HG03060 (cell line): ENCODE measurements around the gene SON.

Source experiments
- ATAC-seq: cut with Tn5 transposase; IDR thresholded peaks from one replicate; pipeline ENCODE4 v1.9.1; 2021; ENCODE audit warnings: low read depth, moderate number of reproducible peaks; ENCODE audit not compliant: unreplicated experiment

SON gene

DNA sequence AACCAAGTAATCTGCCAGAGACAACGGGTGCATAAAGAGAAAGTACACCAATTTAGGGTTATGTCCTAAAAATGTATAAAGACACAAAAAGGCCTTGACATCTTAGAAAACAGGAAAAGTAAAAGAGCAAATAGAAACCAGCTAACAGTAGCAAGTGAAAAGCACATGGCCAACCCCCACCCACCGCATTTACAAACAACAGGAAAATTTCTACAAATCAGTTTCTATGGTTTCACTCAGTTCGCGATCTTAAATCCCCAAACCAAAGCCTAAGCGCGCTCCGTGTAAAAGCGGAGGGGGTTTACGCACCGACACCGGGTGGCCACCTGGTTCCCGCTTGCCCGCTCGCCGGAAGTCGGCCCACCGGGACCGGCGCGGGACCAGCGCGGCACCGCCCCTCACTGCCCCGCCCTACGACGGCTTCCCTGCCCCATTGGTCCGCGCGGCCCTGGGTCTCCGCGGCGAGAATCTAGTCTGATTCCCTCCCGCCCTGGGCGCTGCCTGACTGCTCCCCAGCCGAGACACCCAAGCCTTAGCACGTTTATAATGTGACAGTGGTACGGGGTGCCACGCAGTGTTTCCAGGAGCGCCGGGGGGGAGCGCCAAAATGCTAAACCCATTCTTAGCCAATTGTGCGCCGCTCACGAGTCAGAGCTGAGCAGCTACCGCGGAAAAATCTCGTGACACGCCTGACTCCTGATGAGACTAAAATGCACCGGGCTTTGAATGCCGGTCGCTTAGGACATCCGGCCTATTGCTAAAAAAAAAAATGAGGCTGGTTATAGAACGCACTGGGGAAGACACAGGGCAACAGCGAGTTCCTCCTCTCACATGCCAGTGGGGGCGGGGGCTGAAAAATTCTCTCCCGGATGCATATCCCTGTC is 840 bp upstream of the SON start, which contains the start of gene GART:
Gene GART, minus strand, starts transcription at position 362 of the 884 bp plus-strand sequence. CDS start 2,802 bp downstream, outside the sequence.
- ATAC-seq, result peak; percentile 19

DNA sequence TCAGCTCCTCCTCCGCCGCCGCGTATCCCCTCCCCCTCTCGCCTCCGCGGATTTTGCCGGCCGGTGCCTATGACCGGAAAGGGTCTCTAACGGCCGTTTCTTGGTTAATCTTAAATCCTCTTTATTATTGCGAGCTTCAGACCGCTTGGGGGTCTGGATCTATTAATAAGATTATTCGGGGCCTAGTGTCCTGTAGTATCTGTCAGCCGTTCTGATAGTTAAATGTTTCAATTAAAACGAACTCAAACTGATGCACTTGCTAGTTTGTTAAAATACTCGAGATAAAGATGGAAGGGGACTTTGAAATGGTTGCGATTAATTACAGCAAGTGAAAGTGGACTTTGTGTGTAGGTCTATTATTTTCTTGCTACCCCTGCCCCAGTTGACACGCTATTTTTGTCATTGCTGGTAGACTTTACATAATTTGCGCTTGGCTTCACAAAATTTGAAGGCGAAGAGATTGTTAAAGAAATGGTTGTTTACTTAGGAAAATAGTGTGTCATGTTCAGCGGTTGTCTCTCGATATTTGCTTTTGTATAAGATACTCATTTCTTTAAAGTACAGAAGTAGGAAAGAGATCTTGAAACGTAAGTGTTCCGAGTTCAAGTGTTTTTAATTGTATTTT is 779 bp downstream of the SON start:
- no peak for ATAC-seq

DNA sequence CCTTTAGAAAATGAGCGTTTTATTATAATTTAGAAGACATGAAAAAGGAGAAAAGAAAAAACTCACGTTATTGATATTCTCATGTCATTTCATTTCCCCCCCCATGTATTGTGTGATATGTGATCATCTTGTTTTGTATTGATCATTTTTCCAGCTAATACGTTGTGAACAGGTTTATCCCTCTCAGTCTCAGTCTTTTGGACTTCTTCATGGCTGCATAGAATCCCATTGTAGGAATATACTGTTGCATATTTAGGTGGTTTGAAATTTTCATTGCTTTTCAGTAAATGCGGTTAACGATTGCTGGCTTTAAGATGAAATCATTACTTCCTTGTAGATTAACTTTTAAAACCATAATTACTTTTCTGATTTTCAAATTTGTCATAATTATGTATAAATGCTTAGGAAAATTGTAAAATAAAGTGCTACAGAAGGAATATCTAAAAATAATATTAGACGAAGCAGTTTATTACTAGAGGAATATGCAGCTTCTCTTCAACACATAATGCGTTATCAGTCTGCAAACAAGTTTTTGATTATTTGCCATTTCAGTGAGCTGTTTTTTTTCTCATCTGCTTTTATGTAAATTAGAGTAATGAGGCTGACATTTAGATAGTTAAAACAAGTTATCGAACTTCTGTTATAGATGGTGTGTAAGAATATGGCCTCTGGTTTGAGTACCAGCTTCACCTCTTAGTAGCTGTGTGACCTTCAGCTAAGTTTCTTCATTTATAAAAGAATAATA is 1.8 kb downstream of the SON start:
- ATAC-seq, result no peak

DNA sequence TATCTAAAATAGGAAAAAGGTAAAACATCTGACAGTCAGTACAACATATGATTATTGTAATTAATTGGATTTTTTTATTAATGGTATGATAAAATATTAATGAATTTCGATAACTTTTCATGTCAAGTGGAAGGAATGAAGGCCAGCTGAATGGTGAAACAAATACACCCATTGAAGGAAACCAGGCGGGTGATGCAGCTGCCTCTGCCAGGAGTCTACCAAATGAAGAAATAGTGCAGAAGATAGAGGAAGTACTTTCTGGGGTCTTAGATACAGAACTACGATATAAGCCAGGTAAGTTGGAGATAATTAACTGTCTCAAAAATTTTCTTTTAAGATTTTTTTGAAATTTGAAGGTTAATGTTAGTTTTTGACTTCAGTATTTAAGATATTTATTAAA is 3.2 kb downstream of the SON start:
- no peak for ATAC-seq

DNA sequence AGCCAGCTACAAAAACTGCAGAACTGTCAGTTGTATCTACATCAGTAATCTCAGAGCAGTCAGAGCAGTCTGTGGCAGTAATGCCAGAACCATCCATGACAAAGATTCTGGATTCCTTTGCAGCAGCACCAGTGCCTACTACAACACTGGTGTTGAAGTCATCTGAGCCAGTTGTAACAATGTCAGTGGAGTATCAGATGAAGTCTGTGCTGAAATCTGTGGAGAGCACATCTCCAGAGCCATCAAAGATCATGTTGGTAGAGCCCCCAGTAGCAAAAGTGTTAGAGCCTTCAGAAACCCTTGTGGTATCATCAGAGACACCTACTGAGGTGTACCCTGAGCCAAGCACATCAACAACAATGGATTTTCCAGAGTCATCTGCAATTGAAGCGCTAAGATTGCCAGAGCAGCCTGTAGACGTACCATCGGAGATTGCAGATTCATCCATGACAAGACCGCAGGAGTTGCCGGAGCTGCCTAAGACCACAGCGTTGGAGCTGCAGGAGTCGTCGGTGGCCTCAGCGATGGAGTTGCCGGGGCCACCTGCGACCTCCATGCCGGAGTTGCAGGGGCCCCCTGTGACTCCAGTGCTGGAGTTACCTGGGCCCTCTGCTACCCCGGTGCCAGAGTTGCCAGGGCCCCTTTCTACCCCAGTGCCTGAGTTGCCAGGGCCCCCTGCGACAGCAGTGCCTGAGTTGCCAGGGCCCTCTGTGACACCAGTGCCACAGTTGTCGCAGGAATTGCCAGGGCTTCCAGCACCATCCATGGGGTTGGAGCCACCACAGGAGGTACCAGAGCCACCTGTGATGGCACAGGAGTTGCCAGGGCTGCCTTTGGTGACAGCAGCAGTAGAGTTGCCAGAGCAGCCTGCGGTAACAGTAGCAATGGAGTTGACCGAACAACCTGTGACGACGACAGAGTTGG is 7.3 kb downstream of the SON start:
- no peak for ATAC-seq

DNA sequence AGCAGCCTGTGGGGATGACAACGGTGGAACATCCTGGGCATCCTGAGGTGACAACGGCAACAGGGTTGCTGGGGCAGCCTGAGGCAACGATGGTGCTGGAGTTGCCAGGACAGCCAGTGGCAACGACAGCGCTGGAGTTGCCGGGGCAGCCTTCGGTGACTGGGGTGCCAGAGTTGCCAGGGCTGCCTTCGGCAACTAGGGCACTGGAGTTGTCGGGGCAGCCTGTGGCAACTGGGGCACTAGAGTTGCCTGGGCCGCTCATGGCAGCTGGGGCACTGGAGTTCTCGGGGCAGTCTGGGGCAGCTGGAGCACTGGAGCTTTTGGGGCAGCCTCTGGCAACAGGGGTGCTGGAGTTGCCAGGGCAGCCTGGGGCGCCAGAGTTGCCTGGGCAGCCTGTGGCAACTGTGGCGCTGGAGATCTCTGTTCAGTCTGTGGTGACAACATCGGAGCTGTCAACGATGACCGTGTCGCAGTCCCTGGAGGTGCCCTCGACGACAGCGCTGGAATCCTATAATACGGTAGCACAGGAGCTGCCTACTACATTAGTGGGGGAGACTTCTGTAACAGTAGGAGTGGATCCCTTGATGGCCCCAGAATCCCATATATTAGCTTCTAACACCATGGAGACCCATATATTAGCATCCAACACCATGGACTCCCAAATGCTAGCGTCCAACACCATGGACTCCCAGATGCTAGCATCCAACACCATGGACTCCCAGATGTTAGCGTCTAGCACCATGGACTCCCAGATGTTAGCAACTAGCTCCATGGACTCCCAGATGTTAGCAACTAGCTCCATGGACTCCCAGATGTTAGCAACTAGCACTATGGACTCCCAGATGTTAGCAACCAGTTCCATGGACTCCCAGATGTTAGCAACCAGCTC is 8.2 kb downstream of the SON start:
- no peak for ATAC-seq

DNA sequence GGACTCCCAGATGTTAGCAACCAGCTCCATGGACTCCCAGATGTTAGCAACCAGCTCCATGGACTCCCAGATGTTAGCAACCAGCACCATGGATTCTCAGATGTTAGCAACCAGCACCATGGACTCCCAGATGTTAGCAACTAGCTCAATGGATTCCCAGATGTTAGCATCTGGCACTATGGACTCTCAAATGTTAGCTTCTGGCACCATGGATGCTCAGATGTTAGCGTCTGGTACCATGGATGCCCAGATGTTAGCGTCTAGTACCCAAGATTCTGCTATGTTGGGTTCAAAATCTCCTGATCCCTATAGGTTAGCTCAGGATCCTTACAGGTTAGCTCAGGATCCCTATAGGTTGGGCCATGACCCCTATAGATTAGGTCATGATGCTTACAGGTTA is 8.8 kb downstream of the SON start:
- no peak for ATAC-seq

DNA sequence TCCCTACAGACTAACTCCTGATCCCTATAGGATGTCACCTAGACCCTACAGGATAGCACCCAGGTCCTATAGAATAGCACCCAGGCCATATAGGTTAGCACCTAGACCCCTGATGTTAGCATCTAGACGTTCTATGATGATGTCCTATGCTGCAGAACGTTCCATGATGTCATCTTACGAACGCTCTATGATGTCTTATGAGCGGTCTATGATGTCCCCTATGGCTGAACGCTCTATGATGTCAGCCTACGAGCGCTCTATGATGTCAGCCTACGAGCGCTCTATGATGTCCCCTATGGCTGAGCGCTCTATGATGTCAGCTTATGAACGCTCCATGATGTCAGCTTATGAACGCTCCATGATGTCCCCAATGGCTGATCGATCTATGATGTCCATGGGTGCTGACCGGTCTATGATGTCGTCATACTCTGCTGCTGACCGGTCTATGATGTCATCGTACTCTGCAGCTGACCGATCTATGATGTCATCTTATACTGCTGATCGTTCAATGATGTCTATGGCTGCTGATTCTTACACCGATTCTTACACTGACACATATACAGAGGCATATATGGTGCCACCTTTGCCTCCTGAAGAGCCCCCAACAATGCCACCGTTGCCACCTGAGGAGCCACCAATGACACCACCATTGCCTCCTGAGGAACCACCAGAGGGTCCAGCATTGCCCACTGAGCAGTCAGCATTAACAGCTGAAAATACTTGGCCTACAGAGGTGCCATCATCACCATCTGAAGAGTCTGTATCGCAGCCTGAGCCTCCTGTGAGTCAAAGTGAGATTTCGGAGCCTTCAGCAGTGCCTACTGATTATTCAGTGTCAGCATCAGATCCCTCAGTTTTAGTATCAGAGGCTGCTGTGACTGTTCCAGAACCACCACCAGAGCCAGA is 9.5 kb downstream of the SON start:
- no peak for ATAC-seq

DNA sequence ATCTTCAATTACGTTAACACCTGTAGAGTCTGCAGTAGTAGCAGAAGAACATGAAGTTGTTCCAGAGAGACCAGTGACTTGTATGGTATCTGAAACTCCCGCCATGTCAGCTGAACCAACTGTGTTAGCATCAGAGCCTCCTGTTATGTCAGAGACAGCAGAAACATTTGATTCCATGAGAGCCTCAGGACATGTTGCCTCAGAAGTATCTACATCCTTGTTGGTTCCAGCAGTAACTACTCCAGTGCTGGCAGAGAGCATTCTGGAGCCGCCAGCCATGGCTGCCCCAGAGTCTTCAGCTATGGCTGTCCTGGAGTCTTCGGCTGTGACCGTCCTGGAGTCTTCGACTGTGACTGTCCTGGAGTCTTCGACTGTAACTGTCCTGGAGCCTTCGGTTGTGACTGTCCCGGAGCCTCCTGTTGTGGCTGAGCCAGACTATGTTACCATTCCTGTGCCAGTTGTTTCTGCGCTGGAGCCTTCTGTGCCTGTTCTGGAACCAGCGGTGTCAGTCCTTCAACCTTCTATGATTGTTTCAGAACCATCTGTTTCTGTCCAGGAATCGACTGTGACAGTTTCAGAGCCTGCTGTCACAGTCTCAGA is 10.3 kb downstream of the SON start:
- ATAC-seq, result no peak

DNA sequence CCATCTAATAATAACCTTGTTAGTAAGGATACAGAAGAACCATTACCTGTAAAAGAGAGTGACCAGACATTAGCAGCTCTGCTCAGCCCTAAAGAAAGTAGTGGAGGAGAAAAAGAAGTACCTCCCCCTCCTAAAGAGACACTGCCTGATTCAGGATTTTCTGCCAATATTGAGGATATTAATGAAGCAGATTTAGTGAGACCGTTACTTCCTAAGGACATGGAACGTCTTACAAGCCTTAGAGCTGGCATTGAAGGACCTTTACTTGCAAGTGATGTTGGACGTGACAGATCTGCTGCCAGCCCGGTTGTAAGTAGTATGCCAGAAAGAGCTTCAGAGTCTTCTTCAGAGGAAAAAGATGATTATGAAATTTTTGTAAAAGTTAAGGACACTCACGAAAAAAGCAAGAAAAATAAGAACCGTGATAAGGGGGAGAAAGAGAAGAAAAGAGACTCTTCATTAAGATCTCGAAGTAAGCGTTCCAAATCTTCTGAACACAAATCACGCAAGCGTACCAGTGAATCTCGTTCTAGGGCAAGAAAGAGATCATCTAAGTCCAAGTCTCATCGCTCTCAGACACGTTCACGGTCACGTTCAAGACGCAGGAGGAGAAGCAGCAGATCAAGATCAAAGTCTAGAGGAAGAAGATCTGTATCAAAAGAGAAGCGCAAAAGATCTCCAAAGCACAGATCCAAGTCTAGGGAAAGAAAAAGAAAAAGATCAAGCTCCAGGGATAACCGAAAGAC is 11.6 kb downstream of the SON start:
- ATAC-seq, result no peak

DNA sequence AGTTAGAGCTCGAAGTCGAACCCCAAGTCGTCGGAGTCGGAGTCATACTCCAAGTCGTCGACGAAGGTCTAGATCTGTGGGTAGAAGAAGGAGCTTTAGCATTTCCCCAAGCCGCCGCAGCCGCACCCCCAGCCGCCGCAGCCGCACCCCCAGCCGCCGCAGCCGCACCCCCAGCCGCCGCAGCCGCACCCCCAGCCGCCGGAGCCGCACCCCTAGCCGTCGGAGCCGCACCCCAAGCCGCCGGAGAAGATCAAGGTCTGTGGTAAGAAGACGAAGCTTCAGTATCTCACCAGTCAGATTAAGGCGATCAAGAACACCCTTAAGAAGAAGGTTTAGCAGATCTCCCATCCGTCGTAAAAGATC is 12.1 kb downstream of the SON start:
- no peak for ATAC-seq

DNA sequence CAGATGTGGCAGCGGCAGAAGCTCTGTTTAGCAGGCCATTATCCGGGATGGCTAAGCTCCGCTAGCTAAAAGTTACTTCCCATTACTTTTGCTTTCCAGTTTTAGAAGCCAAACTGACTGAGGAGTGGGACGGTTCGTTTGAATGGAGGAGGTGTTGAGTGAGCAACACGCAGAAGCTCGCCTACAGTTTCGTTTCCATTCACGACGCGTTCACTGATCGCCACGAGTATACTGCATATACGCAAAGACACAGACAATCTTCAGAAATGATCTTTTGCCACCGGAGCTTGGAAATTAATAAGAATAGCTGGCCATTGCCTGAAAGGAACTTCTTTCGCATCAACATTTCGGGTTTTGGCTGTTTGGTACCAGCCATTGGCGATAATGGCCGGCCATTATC is 14.6 kb downstream of the SON start:
- no peak for ATAC-seq

DNA sequence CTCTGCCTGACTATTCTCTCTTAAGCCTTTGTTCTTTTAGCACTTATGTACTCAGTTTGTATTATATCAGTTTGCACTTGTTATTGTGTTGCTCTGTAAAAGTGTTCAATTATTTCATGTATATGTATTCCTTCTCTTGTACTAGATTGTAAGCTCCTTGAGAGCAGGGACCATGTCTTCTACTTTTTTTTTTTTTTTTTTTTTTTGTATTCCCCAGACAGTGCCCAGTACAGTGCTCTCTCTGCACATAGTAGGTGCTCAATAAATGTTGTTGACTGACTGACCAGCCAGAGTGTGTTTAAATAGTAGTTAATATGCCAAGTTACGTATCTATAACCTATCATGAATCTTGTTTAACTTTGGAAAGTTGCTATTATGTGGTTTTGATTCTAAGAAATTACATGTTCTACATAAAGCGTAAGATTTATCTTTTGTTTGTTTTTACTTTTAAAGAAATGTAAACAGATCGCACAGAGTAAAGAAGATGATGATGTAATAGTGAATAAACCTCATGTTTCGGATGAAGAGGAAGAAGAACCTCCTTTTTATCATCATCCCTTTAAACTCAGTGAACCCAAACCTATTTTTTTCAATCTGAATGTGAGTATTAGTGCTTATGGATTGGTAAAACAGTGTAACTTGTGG is 16.1 kb downstream of the SON start:
- ATAC-seq, result no peak

DNA sequence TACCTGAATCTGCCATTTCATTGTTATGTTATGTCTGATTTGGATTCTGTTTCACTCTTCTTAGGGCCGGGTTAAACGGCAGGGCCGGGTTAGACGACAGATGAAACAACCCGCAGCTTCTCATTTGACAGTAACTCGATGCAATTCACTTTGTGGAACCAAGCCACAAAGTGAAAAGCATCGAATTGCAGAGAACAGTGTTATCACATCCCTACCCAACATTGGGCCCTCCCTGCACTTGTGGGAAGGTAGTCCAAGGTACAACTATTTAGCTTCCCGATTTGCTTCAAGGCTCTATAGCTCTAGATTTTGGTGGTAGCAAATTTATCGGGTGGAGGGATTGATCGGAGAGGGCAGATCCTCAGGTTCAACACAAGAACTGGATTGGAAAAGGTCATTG is 17.0 kb downstream of the SON start:
- no peak for ATAC-seq

DNA sequence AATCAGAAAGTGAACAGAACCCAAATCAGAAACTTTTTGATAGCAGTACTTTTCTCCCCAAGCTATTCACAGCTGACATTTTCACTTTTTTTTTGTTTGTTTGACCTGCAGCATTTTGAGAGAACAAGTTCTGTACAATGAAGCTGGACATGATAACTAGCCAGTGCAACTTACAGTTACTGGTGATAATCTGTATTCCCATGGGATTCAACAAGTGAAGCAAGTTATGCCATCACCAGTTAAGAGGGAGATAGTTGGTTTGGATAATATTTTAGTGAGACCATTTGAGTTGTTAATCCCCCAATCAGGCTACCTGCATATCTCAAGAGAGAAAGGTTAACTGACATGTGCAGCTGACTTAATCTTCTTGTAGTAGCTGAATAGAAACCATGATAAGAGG is 18.1 kb downstream of the SON start:
- ATAC-seq, result no peak

DNA sequence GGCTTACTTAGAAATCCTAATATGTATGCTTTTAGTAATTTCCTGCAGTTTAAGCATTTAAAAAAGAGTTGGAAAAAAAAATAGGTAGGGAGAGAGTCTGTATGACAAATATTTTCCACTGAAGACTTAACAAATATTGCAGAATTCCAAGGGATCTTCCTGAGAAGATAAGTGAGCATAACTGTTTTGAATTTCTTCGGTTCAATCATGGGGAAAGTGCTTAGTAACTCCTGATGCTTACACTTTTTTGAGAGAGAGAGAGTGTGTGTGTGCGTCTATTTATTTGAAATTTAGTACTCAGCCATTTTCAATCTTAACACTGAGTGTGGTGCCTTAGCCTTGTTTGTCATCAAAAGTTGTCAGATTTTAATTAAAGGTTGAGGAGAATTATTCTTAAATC is 18.5 kb downstream of the SON start:
- ATAC-seq, result no peak

DNA sequence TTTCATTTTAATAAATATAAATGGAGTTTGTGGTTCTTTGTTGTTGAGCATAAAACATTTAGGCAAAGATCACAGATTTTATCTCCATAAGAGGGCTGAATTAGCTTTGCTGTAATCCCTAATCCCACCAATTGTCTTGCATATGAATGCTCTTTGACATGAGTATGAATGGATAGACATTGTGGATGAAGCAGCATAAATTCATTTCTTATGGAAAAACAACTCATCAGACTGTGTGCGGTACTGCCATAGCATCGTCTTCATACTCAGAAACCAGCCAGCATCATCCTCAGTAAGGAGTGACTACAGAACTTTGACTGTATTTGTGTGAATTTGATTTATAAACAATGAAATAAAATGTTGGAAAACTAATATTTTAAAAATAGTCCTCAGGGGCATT is 19.6 kb downstream of the SON start:
- no peak for ATAC-seq
